Muscle of leg (tissue), 11 donors: ENCODE results near the gene SYT9. TPM values are rescaled to one million over a fixed set of nuclear protein-coding genes. Genes with fewer than 3 reads are reported as not detected.

Source experiments
- DNase-seq: peaks from one replicate; pipeline ENCODE4 v3.0.0; 2013
- H3K27ac ChIP-seq: one replicate; pipeline ENCODE4 v1.5.1; 2013; ENCODE audit warnings: mild to moderate bottlenecking, low read length, control low read depth
- H3K27me3 ChIP-seq: one replicate; pipeline ENCODE4 v1.6.1; 2013; ENCODE audit warnings: low read length; ENCODE audit not compliant: control insufficient read depth, insufficient read depth
- H3K36me3 ChIP-seq: one replicate; pipeline ENCODE4 v1.6.1; 2013; ENCODE audit warnings: low read length; ENCODE audit not compliant: control insufficient read depth, insufficient read depth
- H3K4me1 ChIP-seq: one replicate; pipeline ENCODE4 v1.6.1; 2013; ENCODE audit warnings: low read length; ENCODE audit not compliant: control insufficient read depth, insufficient read depth
- H3K4me3 ChIP-seq: one replicate; pipeline ENCODE4 v1.5.1; 2013; ENCODE audit warnings: low read length, control low read depth
- H3K9me3 ChIP-seq: replicated peaks from 2 replicates; pipeline ENCODE4 v1.6.1; 2013; ENCODE audit warnings: low read depth, low read length; ENCODE audit not compliant: control insufficient read depth
- WGBS: methylation state at CpG from one replicate; pipeline ENCODE4 v1.1.5; 2013; ENCODE audit warnings: missing lambda C conversion rate; ENCODE audit not compliant: insufficient coverage; 5-methylcytosine and 5-hydroxymethylcytosine counted together
- polyA plus RNA-seq, 8 donors: library from polyadenylated mRNA; unstranded; fragments of 120-200 nt; gene quantifications; one replicate each; pipeline versions ENCODE4 v1.2.1 to v1.2.3, GENCODE V29; 2013; ENCODE audit warnings: inconsistent platforms in 1 of 8, low replicate concordance in 1 of 8; ENCODE audit not compliant: insufficient read length in 8 of 8, insufficient read depth in 1 of 8
- total RNA-seq: library from RNA; stranded (reverse); fragments of 120-200 nt; gene quantifications from one replicate; pipeline ENCODE4 v1.2.4, GENCODE V29; 2013

SYT9 gene
- total and polyA plus RNA-seq, 9 donors, result 0.19 to 1.1 (median 0.54) TPM

DNA sequence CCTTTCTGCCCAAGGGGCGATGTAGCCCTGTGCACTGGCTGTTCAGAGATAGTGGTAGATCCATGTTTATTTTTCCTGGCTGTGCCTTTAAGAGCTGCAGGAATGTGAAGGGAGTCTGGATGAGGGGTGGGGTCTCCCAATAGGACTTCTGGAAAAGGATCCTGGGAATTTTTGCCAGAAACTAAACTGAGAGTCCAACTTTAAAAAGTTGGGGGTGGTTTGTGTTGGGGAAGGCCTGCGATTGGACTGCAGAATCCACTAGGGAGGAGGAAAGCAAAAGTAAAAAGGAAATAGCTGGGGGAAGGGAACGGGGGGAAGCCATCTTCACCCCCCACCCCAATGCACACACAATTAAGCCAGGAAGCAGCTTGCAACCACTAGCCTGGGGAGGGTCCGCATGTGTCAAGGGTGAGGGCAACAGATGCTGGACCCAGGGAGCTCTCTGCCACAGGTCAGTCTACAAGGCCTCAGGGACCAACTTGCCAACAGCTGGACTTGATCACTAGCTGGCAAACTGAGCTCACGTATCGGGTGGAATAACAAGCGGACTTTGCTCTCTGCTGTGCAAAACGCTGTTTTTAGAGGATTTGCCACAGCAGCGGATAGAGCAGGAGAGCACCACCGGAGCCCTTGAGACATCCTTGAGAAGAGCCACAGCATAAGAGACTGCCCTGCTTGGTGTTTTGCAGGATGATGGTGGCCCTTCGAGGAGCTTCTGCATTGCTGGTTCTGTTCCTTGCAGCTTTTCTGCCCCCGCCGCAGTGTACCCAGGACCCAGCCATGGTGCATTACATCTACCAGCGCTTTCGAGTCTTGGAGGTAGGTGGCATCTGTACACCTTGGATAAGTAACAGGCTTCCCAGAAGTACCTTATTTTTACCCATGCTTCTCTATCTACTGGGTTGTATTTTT, 233.7 kb downstream of the SYT9 start, which contains the start of gene OLFML1:
TSS of gene OLFML1 (plus strand) at position 321 of the 912 bp plus-strand sequence. CDS start at position 691, 370 bp downstream.
- Histone ChIP-seq H3K9me3 (no peaks in the 10 kb centered on the region), H3K4me3 (peak within 1 kb of the TSS; percentile 67), H3K27ac (peak within 1 kb of the TSS; percentile 84), H3K36me3 (peaks cover 10% of the 10 kb centered on the region), H3K27me3 (no peaks in the 10 kb centered on the region), H3K4me1 (peaks cover 15% of the 10 kb centered on the region)
- WGBS, result 12% methylated on average over 9 of the region's 15 CpGs
- peak; percentile 98 for DNase-seq

- DNase-seq, result no peak
- H3K27ac ChIP-seq, result peak overlapping the region; percentile 84
- no CpG with 5 or more reads among the region's 2 CpGs for WGBS
- peak overlapping the region; percentile 67 for H3K4me3 ChIP-seq
- H3K36me3 ChIP-seq, result peaks cover 12% of the 10 kb centered on the region
- peaks cover 15% of the 10 kb centered on the region for H3K4me1 ChIP-seq
- no peaks in the 10 kb centered on the region for H3K9me3 ChIP-seq
- H3K27me3 ChIP-seq, result no peaks in the 10 kb centered on the region
Observed at GRCh38 chr11:7486098-7486780, 234.5 kb downstream of the SYT9 start.

DNA sequence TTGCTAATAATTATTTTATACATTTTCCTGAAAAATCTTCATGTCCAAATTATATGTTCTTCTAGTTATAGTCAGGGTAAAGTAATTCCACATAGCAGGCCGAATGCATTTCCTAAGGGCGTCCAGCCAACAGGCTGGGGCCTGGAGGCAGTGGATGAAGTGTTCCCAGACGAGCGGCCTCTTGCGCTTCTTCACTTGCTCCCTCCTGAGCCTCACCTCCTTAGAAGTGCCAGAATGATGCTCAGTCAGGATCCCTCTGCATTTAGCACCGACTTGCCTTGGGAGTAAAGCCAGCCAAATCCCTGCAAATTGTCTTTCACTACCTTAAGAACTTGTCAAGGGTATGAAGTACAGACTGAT, 235.1 kb downstream of the SYT9 start:
- WGBS, result 36% methylated on average over 3 of the region's 6 CpGs
- Histone ChIP-seq H3K9me3 (no peaks in the 10 kb centered on the region), H3K27ac (peak overlapping the region; percentile 47), H3K27me3 (no peaks in the 10 kb centered on the region), H3K4me3 (peak overlapping the region; percentile 67), H3K4me1 (peaks cover 15% of the 10 kb centered on the region), H3K36me3 (peaks cover 16% of the 10 kb centered on the region)
- DNase-seq, result peak; percentile 91

GRCh38 chr11:7487360-7487759, 235.7 kb downstream of the SYT9 start:
- WGBS, result no CpG with 5 or more reads among the region's 2 CpGs
- H3K4me3 ChIP-seq, result peak overlapping the region; percentile 67
- peak; percentile 20 for DNase-seq
- peak overlapping the region; percentile 47 for H3K27ac ChIP-seq
- no peaks in the 10 kb centered on the region for H3K9me3 ChIP-seq
- peaks cover 18% of the 10 kb centered on the region for H3K36me3 ChIP-seq
- no peaks in the 10 kb centered on the region for H3K27me3 ChIP-seq
- peaks cover 18% of the 10 kb centered on the region for H3K4me1 ChIP-seq

DNA sequence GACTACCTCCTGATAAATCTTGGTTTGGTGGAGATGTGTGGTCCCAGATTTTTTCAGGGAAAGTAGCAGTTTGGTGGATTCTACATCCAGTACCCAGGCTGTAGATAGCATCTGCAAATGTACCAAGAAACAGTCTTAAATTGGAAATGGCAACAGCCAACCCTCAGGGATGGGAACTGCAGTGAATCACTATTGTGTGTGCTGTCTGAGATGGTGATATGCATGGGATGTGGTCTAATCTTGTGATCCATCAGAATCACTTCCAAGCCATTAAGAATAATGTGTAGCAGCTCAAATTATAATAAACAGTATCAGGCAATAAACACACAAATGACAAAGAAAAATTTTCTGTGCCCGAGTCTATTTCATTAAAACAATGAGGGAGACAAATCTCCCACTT, 237.0 kb downstream of the SYT9 start:
- Histone ChIP-seq H3K36me3 (peaks cover 22% of the 10 kb centered on the region), H3K9me3 (no peaks in the 10 kb centered on the region), H3K27me3 (no peaks in the 10 kb centered on the region), H3K4me1 (peaks cover 18% of the 10 kb centered on the region), H3K4me3 (no peak overlapping the region), H3K27ac (no peak overlapping the region)
- DNase-seq, result no peak
- WGBS, result no CpG with 5 or more reads among the region's 1 CpG

GRCh38 chr11:7489376-7489775, 237.7 kb downstream of the SYT9 start:
- WGBS, result 90% methylated on average over 2 of the region's 2 CpGs
- no peak overlapping the region for H3K27ac ChIP-seq
- H3K27me3 ChIP-seq, result no peaks in the 10 kb centered on the region
- peaks cover 27% of the 10 kb centered on the region for H3K36me3 ChIP-seq
- H3K4me1 ChIP-seq, result peaks cover 18% of the 10 kb centered on the region
- H3K4me3 ChIP-seq, result no peak overlapping the region
- DNase-seq, result no peak
- no peaks in the 10 kb centered on the region for H3K9me3 ChIP-seq

GRCh38 chr11:7490054-7490453, 238.3 kb downstream of the SYT9 start:
- H3K27me3 ChIP-seq, result no peaks in the 10 kb centered on the region
- no peak for DNase-seq
- peaks cover 13% of the 10 kb centered on the region for H3K4me1 ChIP-seq
- 100% methylated on average over 1 of the region's 4 CpGs for WGBS
- peaks cover 30% of the 10 kb centered on the region for H3K36me3 ChIP-seq
- H3K4me3 ChIP-seq, result no peak overlapping the region
- no peaks in the 10 kb centered on the region for H3K9me3 ChIP-seq
- no peak overlapping the region for H3K27ac ChIP-seq

GRCh38 chr11:7490535-7490934, 238.8 kb downstream of the SYT9 start:
- Histone ChIP-seq H3K4me1 (peaks cover 8% of the 10 kb centered on the region), H3K27me3 (no peaks in the 10 kb centered on the region), H3K27ac (no peak overlapping the region), H3K9me3 (no peaks in the 10 kb centered on the region), H3K36me3 (peaks cover 30% of the 10 kb centered on the region), H3K4me3 (no peak overlapping the region)
- whole genome bisulfite sequencing, result no CpG with 5 or more reads among the region's 1 CpG
- no peak for DNase-seq

- Histone ChIP-seq H3K27me3 (no peaks in the 10 kb centered on the region), H3K9me3 (no peaks in the 10 kb centered on the region), H3K4me3 (no peak overlapping the region), H3K36me3 (peaks cover 30% of the 10 kb centered on the region), H3K4me1 (peaks cover 5% of the 10 kb centered on the region), H3K27ac (no peak overlapping the region)
- DNase-seq, result peak; percentile 15
- WGBS, result no CpG with 5 or more reads among the region's 1 CpG
Observed at GRCh38 chr11:7492253-7492652, 240.5 kb downstream of the SYT9 start.

GRCh38 chr11:7493670-7494069, 242.0 kb downstream of the SYT9 start:
- H3K4me3 ChIP-seq, result no peak overlapping the region
- H3K4me1 ChIP-seq, result peaks cover 5% of the 10 kb centered on the region
- H3K9me3 ChIP-seq, result no peaks in the 10 kb centered on the region
- no CpG with 5 or more reads among the region's 2 CpGs for WGBS
- no peak for DNase-seq
- no peaks in the 10 kb centered on the region for H3K27me3 ChIP-seq
- H3K27ac ChIP-seq, result no peak overlapping the region
- peaks cover 26% of the 10 kb centered on the region for H3K36me3 ChIP-seq
